ENCODE data around the gene AIF1.

The AIF1 gene

GRCh38 chr6:31642798-31643570 lies 27.9 kb downstream of the AIF1 start:
- DNase-seq (ENCODE audit: low read depth): no peak

- DNase-seq (ENCODE audit: low read depth): no peak
These were observed 28.9 kb downstream of the AIF1 start for GRCh38 chr6:31643818-31644454.

GRCh38 chr6:31645325-31645724 lies 30.3 kb downstream of the AIF1 start:
- no peak for DNase-seq (ENCODE audit: low read depth)

GRCh38 chr6:31651602-31652191 lies 36.7 kb downstream of the AIF1 start:
- DNase-seq (ENCODE audit: low read depth): no peak

GRCh38 chr6:31652925-31653724 lies 38.1 kb downstream of the AIF1 start:
- DNase-seq (ENCODE audit: low read depth): peak; percentile 83

GRCh38 chr6:31654574-31655348 lies 39.7 kb downstream of the AIF1 start:
- DNase-seq (ENCODE audit: low read depth): no peak

GRCh38 chr6:31655349-31656237 lies 40.6 kb downstream of the AIF1 start, which contains the start of gene APOM:
Gene APOM (plus strand): TSS chr6:31655894. CDS start chr6:31655967, 73 bp downstream.
- DNase-seq (ENCODE audit: low read depth): no peak

- no peak for DNase-seq (ENCODE audit: low read depth)
These were observed 42.5 kb downstream of the AIF1 start for GRCh38 chr6:31657406-31658157.

- no peak for DNase-seq (ENCODE audit: low read depth)
These were observed 43.2 kb downstream of the AIF1 start for GRCh38 chr6:31658158-31658688.

- no peak for DNase-seq (ENCODE audit: low read depth)
These were observed 44.1 kb downstream of the AIF1 start for GRCh38 chr6:31658983-31659648.

- no peak for DNase-seq (ENCODE audit: low read depth)
These were observed 44.8 kb downstream of the AIF1 start for GRCh38 chr6:31659649-31660380.

GRCh38 chr6:31660381-31661261 lies 45.6 kb downstream of the AIF1 start, which contains the start of gene C6orf47:
Gene C6orf47 (minus strand): TSS chr6:31660778. CDS start chr6:31659947, 831 bp downstream.
- DNase-seq (ENCODE audit: low read depth): peak; percentile 68

- DNase-seq (ENCODE audit: low read depth): no peak
These were observed 46.5 kb downstream of the AIF1 start for GRCh38 chr6:31661262-31662123.

- DNase-seq (ENCODE audit: low read depth): no peak
These were observed 47.2 kb downstream of the AIF1 start for GRCh38 chr6:31662124-31662723.

- DNase-seq (ENCODE audit: low read depth): no peak
These were observed 48.3 kb downstream of the AIF1 start for GRCh38 chr6:31663126-31663960.

Measured in activated T-cell treated with anti-CD3 and anti-CD28 coated beads for 24 hours (primary cell).